NCI-H2196 (cell line): ENCODE results near the gene NIPA2.
"Not testable (repeated sequence)": the region's sequence is repeated elsewhere in the genome, so short reads cannot be mapped to it uniquely, and the experiment has no call there.

Experiments
- DNase-seq: peaks from one replicate; lab custom pipeline; 2025; ENCODE audit not compliant: unreplicated experiment; lab: John Stamatoyannopoulos, UW

Gene NIPA2

DNA sequence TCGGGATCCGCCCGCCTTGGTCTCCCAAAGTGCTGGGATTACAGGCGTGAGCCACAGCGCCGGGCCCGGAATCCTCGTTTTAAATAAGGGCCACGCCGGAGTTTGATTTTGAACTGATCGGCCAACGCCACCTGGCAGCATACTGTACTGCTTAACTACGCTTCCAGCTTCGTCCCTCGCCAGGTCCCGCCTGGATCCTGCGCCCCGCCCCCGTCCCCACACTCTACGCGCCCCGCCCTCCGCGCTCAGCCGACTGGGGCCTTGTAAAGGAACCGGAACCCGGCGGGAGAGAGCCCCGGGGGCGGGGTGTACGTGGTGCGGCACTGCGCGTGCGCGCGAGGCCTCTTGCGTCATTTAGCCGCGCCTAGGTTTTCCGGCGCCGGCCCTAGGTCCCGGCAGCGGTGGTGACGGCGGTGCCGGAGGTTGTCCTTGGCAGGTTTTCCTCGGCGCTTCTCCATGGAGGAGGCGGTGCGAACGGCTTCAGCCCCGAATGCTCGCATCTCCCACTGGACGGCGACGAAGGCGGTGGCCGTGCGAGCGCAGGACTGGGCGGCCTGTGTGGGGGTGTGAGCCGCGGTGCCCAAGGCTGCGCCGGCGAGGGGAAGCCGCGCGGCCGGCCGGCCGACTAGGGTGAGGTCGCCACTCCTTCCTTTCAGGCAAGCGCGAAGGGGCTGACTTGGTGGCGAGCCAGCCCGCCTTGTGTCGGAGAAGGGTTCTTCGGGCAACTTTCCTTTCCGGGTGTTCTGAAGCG is at the start of gene NIPA2:
Gene NIPA2, plus strand, starts transcription at position 375 of the 751 bp plus-strand sequence. CDS start 13,066 bp downstream, outside the sequence.
- DNase-seq = peak; percentile 91

- no peak for DNase-seq
Observed at GRCh38 chr15:22794063-22794462, 44.4 kb upstream of the NIPA2 start.

GRCh38 chr15:22794621-22795167 is 43.8 kb upstream of the NIPA2 start:
- no peak for DNase-seq

DNA sequence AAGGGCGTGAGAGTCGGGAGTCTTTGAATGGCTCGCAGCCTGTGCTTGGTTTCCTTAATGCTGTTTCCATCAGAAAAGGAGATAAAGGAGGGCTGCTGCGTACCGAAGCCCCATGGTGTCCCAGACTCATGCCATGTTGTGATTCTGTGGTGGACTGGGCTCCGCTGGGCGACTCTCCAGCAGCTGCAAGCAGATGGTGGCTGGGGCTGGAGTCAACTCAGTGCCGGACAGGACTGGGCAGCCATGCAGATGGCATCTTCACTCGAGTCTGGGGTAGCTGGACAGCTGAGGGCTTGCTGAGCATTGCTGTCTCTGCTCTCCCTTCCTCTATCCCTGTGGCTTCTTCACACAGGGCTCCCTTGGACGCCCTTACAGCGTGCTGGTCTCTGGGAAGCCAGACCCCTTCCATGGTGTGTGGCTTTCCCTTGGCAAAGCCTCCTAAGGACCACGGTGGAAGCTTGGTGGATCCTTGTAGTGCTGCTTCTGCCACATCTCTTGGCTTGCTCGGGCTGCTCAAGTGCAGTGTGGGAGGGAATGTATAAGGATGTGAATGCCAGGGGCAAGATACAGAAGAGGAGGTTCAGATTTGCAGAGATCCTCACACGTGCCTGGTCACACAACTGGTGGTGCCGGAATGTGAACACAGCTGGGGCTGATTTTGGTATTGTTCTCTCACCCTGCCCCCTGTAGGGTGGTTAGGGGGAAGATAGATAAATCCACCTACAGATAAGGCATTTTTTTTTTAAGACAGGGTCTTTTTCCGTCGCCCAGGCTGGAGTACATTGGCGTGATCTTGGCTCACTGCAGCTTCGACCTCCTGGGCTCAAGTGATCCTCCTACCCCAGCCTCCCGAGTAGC is 43.0 kb upstream of the NIPA2 start:
- DNase-seq = no peak

DNA sequence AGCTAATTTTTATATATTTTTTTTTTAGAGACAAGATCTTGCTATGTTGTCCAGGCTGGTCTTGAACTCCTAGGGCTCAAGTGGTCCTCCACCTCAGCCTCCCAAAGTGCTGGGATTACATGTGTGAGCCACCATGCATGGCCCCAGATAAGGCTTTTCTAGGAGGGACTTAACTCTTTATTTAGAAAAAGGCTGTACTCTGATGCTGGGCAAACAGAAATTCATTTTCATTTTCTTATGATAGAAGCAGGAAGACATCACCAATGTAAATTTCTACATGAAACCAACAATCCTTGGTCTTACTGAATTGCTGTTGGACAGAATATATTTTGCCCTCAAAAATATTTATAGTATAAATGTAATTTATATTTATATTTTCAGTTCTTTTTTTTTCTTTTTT is 42.4 kb upstream of the NIPA2 start:
- no peak for DNase-seq

DNA sequence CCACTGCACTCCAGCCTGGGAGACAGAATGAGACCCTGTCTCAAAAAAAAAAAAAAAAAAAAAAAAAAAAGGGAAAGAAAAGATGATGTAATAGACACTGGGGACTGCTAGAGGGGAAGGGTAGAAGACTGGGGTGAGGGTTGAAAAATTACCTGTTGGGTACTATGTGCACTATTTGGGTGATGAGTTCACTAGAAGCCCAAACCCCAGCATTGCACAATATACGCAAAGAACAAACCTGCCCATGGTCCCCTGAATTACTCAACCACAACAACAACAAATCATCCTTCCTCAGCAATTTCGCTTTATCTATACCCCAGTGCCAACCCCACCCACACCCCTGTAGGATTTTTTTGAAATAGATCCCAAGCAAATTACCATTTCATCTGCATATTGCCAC is 38.6 kb upstream of the NIPA2 start:
- no peak for DNase-seq

- not testable (repeated sequence) for DNase-seq
Observed at GRCh38 chr15:22803006-22803405, 35.5 kb upstream of the NIPA2 start.

- DNase-seq = no peak
Observed at GRCh38 chr15:22806156-22806555, 32.3 kb upstream of the NIPA2 start.

- no peak for DNase-seq
Observed at GRCh38 chr15:22806664-22807063, 31.8 kb upstream of the NIPA2 start.

- not testable (repeated sequence) for DNase-seq
Observed at GRCh38 chr15:22807831-22808230, 30.6 kb upstream of the NIPA2 start.

GRCh38 chr15:22808240-22808639 is 30.2 kb upstream of the NIPA2 start:
- DNase-seq = no peak

GRCh38 chr15:22808761-22809280 is 29.6 kb upstream of the NIPA2 start:
- no peak for DNase-seq

GRCh38 chr15:22810033-22810852 is 28.2 kb upstream of the NIPA2 start:
- DNase-seq = no peak

DNA sequence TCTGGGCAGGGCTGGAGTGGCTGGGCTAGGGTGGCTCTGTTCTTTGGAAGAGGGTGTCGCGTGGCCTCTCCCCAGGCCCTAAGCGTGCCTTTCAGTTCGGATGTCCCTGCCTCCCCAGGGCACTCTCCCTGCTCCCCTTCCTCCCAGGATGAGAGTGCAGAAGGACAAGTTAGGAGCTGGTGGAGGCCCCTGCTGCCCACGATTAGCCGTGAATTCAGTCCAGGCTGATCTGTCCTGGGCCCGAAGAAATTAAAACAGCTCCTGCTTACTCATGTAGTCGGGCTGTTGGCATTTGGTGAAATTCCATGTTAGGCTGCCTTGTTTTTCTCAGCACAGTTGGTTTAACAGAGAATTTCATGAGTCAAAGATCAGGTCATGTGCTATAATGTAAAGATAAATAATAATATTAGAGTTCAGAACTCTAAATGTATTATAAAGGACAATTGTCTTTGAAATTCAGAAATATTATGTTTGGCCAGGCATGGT is 27.6 kb upstream of the NIPA2 start:
- no peak for DNase-seq

DNA sequence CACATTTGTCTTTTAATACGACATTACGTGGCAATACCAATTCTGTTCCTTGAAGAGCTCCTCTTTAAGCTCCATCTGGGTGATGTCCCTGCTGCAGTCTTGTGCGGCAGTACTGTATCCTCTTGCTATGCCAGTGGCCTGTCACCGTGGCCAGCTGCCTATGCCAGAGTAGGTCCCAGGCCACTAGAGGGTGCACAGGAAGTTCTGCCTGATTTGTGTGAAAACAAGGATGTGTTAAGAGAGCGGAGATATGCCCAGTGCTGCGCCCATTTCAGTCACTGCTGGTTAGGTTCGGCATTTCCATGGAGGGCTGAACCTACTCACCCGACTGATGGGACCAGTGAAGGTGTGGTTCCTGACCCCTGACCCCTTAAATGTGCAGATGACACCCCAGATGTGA is 26.8 kb upstream of the NIPA2 start:
- peak; percentile 17 for DNase-seq

DNA sequence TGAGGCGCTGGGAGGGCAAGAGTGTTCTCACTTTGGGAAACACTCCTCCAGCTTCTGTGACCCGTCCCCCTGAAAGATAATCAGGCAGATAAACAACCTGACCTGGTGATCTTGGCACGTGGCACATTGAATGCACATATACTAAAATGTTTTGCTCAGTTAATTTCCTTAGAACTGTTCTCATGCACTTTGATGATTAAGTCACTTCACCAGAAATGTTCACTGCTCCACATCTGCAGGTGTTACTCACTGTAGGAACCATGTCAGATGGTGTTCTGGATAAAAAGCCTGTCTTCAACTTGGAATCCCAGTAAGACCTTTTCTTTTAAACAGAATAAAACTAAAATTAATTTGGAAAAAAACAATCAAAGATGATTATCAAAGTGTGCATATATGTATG is 24.6 kb upstream of the NIPA2 start:
- no peak for DNase-seq

- no peak for DNase-seq
Observed at GRCh38 chr15:22815766-22816165, 22.7 kb upstream of the NIPA2 start.

GRCh38 chr15:22819651-22820050 is 18.8 kb upstream of the NIPA2 start:
- DNase-seq = no peak

DNA sequence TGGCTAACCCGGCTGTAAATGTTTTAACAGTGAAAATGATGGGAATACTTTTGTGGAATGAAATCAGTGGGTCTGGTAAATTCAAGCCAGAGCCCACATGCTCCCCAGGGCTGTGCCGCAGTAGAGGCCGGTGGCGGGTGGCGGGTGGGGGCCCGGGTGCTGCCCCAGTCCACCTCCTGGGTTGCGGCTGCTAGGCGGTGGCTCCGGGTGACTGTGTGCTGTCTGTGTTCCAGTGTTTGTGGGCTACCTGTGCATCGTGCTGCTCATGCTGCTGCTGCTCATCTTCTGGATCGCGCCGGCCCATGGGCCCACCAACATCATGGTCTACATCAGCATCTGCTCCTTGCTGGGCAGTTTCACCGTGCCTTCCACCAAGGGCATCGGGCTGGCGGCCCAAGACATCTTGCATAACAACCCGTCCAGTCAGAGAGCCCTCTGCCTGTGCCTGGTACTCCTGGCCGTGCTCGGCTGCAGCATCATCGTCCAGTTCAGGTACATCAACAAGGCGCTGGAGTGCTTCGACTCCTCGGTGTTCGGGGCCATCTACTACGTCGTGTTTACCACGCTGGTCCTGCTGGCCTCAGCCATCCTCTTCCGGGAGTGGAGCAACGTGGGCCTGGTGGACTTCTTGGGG is 14.9 kb upstream of the NIPA2 start:
- DNase-seq = no peak

GRCh38 chr15:22827125-22827524 is 11.3 kb upstream of the NIPA2 start:
- no peak for DNase-seq
